Amniotic stem cell (primary cell): ENCODE results near the gene CDHR1.

Experiments
- DNase-seq: peaks from one replicate; lab custom pipeline; 2025; lab: John Stamatoyannopoulos, UW

CDHR1 gene

DNA sequence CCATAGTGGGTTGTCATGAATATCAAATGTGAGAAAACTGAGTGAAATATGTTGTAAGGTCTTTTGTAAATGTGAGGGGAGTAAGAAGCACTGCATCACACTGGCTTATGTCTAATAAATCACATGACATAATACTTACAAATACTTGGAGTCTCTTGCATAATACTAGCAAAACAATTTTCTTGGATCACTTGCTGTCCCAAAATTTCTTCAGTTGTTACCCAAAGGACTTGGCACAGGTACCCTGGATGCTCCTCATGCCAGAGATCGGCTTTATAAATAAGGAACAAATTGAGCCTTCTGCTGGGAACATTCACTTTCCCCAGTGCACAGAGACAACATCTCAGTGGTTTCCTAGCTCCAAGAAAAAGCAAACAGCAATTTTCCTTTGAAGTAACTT is 36.0 kb downstream of the CDHR1 start:
- no peak for DNase-seq

DNA sequence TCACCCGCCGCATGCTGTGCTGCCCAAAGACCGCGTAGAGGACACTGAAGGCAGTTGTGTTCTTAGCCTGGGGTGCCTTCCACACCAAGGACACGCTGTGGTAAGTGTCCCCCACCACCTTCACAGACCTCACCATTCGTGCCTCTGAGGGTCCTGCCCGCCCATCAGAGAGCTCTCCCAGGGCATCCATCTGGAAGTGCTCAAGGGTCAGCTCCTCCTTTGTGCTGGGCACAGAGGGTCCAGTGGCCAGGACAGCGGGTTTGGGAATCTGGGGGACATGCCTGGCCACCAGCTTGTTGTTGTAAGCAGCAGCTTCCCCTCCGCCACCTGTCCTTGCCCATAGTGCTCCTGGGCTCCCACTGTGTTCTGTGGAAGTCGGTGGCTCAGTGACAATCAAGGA is 38.0 kb downstream of the CDHR1 start:
- no peak for DNase-seq

DNA sequence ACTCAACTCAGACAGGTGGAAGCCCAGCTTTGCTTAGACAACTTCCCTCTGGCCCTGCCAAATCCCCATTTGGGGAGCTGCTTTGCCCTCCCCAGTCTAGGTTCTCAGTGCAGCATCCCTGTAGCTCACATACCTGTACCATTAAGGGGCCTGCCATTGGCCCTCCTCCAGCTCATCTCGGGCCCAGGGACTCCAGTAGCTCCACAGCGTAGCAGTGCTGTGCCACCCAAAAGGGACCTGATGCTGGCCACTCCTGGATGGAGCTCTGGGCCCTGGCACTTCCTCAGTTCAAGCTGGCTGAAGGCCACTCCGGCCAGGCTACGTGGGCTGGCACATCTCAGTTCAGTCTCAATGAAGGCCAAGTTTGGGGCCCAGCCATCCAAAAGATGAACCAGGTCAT is 39.6 kb downstream of the CDHR1 start:
- no peak for DNase-seq

DNA sequence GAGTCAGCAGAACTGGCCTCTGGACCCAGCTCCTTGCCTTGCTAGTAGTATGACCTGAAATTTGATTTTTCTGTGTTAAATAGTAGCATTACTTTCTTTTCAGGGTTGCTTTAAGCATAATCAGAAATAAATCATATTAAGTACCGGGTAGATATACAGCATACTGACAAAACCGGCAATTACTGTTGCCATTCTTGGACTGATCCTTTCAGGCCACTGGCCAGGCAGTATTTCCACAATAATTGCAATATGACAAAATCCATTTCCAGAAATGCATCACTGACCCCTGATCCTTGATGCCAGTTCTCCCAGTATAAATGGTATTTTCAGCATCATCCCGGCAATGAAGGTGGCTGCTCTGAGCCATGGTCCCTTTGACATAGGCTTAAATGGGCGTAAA is 40.1 kb downstream of the CDHR1 start:
- DNase-seq: no peak

DNA sequence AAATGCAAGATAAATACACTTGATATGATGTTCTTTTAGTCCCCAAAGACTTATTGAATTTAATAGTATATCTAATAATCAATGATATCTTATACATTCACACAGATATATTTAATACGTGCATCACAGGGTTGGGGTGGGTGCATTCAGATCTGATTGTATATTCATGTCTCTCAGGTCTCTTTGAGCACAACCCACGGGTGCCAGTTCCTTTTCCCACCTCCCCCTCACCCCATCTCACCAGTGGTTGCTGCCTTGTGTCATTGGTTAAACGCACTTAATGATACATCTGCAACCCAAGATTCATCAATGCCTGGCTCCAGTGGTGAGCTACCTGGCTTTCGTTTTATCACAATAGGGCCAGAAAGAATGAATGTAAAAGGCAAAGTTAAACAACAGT is 40.8 kb downstream of the CDHR1 start:
- no peak for DNase-seq

DNA sequence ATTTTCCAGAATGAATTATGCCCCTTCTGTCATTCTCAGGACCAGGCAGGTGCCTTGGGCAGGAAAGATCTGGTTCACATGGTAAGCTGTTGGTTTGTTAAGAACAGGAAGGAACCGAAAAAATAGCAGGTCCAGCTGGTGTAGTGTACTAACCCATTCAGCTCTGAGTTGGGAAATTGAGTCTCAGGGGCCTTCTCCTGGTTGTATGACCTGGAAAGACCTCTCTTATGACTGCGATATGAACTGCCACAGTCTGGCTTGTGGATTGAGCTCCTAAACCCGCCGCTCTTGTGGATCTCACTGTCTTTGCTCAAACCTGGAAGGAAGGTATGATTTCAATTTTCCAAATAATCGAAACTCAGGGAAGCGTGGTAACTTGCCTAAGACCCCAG is 42.5 kb downstream of the CDHR1 start:
- DNase-seq: no peak

DNA sequence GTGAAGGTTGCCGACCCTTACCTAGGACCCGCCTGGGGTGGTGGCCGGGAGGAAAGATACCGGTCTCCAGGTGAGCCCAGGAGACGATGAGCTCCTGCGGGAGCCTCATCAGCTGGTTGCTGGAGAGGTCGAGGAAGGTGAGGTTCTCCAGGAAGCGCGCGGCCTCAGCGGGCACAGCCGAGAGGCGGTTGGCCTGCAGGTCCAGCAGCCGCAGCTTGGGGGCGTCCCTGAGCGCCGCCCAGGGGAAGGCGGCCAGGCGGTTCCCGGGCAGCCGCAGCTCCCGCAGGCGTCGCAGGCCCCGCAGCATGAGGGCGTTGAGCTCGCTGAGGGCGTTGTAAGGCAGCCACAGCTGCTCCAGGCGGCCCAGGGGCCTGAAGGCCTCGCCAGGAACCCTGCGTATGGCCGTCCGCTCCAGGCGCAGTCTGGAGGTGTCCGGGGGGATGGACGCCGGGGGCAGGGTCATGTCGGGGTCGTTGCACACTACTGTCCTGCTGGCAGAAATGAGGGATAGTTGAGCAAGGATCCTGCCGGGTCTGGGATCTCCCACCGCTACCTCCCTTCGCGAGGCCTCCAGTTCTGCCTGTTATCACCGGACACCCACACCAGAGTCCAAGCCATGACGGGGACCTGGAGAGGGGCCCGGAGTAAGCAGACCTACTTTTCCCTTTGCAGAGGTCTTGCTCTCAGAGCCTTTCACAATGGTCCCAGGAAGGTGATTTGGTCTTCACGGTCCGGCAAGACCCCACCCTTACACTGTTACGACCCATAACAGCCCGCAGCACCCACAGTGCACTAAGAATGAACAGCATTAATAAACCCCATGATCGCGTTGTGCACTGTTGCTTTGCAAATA is 43.1 kb downstream of the CDHR1 start:
- no peak for DNase-seq

DNA sequence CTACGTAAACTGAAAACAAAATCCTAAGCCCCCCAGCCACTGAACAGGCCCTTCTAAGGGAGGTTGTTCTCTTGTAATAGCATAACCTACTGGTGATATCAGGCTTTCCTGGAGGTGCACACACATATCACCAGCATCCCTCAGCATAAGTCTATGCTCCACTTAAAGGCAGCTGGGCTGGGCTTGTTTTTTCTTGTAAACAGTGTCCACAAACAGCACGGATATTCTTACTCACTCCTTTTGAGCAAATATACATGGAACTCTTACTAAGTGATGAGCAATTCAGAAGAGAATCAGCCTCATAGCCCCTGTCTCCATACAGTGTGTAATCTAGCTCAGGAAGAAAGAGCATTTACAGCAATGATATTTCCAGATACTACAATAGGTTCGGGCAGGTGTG is 44.6 kb downstream of the CDHR1 start:
- DNase-seq: no peak

DNA sequence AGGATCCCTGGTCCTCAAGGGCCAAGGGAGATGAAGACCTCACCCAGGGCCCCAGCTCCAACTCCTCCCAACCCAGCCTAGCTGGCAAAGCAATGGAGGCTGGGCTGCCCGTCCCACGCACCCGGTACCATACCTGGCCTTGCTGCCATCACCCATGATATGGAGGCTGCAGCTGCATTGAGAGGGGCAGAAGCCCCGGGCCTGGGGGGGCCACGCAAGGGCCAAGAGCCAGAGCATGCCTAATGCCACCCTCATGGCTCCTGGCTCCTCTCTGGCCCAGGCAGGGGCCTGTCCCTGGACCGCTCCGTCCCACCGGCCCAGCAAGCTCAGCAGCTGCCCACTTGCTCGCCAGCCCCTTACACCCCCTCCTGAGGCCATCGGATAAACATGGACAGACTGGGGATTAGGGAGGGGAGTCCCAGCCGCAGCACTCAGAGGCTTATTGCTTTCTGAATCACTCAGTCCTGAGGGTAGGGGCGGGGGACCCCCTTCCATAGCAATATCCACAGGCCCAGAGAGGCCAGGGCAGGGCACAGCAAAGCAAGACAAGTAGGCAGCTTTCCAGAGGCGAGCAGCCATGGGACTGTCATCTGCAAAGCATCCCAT is 47.0 kb downstream of the CDHR1 start, which contains the start of gene LRIT1:
Gene LRIT1, minus strand, starts transcription at position 362 of the 606 bp plus-strand sequence. Its CDS starts 107 bp downstream, at position 255.
- DNase-seq: no peak

DNA sequence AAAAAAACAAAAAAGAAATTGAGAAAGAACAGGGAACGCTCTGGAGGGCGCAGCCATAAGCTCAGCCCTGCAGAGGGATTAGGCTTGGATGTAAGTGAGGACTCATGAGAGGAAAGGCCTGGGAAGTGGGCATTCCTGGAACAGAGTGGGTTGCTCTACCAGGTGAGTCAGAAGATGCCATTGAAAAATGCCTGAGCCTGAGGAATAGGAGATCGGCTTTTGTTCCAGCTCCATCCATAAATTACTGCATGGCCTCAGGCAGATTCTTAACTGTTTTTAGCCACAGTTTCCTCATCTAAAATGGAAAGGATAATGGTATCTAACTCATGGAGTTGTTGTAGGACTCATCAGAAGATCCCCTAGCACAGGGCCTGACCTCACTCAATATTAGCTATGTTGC is 49.4 kb downstream of the CDHR1 start:
- no peak for DNase-seq

DNA sequence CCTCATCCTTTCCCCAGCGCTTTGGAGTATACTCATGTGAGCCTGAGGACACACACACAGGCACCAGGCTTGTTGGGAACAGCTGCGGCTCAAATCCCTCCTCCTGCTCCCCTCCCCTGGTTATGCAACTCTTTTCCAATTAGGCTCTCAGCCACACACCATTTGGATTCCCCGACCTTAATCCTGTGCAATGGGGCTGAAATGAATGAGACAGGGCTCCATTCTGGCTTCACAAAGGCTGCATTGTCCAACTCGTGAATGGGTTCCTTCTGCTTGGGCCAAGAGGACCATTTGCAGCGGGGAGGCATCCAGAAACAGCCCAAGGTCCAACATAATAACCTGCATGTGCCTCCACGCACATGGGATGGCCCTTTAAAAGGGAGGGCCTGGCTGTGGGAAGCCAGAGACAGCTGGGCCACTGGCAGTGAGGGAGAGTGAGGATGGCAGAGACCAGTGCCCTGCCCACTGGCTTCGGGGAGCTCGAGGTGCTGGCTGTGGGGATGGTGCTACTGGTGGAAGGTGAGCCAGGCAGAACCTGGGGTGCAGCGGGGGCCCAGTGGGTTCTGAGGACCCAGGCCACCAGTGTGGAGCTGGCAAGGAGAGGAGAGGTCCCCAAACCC is 50.4 kb downstream of the CDHR1 start, which contains the start of gene RGR:
Gene RGR, plus strand, starts transcription at position 403 of the 620 bp plus-strand sequence. Its CDS starts 38 bp downstream, at position 441.
- DNase-seq: no peak

DNA sequence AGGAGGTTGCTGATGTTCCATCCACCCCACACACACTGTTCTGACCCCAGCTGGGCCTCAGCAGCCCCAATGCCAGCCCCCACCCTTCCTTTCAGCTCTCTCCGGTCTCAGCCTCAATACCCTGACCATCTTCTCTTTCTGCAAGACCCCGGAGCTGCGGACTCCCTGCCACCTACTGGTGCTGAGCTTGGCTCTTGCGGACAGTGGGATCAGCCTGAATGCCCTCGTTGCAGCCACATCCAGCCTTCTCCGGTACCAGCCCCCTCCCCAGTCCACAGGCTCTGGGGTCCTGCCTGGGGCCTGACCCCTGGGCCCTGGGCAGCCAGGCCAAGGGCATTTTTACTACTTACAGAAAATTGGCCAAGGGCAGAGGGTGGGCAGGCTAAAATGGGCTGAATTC is 53.2 kb downstream of the CDHR1 start:
- no peak for DNase-seq

DNA sequence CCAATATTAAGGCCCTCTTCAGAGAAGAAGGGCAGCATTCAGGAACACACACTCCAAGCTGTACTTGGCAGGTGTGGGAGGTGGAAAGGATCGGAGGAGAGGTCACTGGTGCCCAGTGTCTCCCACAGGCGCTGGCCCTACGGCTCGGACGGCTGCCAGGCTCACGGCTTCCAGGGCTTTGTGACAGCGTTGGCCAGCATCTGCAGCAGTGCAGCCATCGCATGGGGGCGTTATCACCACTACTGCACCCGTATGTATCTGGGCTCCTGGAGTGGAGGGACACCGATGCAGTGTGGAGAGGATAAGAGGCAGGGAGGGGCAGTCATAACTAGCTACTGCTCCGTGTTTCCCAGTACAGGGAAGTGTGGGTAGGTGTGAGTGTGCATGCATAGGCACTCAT is 54.5 kb downstream of the CDHR1 start:
- DNase-seq: no peak

DNA sequence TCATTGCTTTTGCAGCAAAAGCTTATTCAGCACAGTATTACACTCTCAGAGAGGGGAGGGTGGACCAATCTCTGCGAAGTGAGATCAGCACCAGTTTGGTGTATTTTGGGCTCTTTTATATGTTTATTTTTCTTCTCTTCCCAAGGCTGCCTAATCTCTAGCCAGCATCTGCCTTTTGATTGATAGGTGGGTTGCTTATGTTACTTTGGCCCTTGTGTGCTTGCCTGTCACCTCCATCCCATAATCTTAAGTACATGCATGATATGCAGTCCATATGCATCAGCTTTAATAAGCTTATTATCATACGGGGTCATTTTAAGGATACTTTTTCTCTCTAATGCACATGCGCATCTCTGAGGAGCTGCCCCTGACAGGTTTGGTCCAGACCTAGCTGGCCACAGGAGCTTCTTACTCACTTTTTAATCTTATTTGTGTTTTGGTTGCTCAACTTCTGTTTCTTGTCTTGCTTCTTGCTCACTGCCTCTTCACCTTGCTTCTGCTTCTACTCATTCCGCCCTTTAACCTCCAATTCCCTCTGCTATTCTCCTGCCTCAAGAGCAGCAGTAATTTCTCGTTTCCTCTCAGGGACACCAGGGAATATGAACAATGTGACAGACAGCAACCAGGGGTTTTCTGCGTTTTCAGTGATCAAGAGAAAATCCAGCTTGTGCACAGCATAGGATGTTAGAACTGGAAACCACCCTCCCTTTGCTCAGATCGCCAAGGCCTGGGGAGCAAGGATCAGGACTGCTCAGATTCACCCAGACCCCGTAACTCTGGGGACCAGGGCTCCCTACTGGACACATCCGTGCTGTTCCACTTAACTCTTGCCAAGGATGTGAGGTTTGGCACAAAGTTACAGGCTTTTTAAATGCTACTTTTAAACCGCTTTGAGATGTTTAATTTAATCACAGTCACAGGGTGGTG is 60.5 kb downstream of the CDHR1 start:
- no peak for DNase-seq

DNA sequence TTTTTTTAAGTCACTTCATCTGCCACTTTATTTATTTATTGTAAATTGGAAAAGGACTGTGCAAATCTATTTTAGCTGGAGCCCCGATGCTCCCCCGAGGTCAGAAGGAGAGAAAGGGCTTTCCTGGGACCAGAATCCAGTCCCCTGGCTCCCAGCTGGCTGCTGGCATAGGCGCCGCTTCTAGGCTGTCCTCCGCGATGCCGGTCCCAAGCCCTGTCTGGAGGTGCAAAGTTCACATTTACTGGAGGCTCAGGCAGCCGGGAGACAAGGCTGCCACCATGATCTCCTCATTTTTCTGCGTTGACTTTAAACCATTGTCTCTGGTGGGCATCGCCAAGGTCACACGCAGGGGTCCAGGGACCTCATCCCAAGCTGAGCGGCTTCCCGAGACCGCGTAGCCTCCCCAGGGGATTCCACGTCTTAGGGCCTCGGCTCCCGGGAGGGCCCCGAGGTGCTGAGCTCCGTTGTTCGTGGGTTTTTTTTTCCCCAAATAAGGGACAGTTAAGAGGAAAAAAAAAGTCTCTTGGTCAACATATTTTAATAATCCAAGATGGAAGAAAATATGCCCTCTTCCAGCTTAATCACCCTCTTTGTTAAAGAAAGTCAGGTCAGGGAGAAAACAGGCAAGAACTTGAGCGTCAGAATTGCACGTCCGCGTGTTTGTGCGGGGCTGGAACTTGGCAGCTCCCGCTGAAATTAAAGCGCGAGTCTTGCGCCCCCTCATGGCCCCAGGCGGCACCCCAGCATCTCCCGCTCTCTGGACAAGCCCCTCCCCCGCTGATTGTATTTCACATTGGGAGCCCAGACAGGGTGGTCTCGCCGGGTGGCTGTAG is 62.4 kb downstream of the CDHR1 start:
- no peak for DNase-seq

DNA sequence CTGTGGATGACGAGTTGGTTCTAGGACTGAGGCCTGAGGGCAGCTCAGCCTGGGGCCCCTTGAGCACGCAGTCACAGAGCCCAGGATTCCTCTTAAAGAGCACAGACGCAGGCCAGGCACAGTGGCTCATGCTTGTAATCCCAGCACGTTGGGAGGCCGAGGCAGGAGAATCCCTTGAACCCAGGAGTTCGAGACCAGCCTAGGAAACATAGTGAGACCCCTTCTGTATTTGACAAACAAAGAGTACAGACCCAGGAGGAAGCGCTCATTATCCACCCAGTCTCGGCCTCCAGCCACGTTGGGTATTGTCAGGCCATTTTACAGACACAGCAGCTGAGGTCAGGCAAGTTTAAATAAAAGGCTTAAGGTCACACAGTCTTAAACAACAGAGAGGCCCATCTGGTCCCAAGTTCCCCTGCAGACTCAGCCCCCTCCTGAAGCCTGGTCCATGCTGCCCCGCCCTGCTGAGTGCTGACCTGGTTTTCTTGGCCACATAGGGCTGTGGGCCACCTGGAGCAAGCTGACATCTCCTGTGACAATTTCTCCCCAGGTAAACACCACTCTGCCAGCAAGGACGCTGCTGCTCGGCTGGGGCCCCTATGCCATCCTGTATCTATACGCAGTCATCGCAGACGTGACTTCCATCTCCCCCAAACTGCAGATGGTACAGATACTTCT is 63.1 kb downstream of the CDHR1 start:
- no peak for DNase-seq

DNA sequence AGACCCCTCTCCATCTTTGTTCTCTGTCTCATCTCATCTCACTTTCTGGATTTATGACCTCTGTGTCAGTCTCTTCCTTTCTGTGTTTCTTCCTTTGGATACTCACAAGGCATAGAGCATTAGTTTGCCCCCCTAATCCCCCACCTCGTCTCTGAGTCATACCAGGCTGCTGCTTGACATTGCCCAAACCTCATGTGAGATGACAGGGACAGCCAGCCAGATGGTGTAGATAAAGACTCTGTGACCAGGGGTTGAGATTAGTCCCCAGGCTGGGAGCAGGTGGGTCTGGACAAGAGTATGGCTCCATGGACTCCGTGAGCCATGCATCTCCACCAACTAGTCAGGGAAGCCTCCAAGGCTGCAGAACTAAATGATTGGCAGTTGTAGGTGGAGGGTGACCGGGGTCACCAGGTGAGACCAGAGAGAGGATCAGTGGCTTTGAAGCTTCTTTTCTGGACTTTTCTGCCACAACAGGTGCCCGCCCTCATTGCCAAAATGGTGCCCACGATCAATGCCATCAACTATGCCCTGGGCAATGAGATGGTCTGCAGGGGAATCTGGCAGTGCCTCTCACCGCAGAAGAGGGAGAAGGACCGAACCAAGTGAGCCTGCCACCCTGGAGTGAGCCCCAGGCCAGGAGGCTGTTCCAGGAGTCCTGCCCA is 63.8 kb downstream of the CDHR1 start:
- no peak for DNase-seq

DNA sequence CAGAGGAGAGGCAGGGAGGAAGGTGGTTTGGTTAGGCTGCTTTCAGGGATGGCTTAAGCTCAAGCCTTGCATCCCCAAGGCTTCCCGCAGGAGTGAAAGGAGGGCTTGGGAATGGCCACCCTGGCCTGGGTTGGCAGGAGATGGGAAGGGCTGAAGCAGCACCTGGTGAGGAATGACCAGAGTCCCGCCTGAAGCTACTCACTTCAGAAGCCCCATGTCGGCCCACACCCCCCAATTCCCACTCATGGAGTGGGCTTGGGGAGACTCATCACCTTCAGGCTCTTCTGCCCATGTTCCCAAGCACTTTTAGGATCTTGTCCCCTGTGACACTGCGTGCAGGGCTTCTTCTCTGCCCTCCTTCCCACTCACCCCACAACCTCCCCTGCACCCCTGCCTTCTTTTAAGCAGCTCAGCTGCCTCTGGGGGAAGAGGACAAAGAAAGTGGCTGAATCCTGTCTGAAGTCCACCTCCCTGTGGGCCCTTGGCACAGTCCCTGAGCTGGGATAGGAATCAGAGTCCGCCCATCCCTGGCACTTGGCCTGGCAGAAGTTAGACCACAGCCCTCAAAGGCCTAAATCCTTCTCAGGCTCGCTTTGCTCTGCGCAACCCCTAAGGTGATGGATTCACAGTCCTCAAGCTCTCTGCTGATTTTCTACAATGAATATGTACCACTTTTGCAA is 67.0 kb downstream of the CDHR1 start:
- DNase-seq: no peak

DNA sequence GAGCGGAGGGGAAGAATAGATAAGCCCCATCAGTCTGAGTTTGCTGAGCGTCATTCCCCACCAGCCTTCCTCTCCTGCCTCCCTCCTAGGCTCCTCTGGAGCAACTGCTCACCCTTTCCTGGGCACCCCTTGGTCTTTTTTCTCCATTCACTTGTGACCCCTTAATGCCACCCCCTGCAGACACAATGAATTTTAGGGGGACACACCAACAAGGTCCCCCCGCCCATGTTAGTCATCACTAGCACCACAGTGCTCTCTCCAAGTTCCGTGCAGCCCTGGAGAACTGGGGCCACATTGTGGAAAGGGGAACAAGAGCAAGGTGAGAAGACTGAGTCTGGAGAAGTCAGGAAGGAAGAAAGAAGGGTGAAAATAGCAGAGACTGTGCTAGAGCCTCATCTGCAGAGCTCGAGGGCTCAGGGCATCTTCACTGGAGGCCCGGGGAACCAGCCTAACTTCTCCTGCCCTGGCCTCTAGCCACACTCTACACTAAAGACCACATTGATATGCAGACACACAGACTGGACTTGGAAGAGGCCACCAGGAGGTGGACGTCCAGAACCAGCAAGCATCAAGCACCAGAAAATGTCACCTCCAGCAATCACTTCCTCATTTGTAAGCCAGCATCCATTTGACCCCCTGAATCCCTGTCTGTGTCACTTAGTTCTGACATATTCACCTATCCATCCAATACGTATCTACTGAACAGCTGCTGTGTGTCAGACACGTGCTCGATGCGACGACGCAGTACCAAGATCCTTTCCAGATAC is 68.0 kb downstream of the CDHR1 start:
- DNase-seq: no peak
